Heart left ventricle (tissue), 13 donors: ENCODE data around the gene LYRM4.

ENCODE experiments used
- CTCF ChIP-seq, 12 donors: fragments of 200-600 bp; sonication (generic) in 4 of 12; IDR thresholded peaks; one replicate each; pipeline versions ENCODE4 v1.5.0 to v1.8.0; 2018 to 2022; ENCODE audit warnings: antibody characterized with exemption in 12 of 12, mild to moderate bottlenecking in 5 of 12
- POLR2A ChIP-seq, 2 donors: fragments of 450-650 bp; IDR thresholded peaks; one replicate each; pipeline ENCODE4 v1.6.1; 2017; ENCODE audit warnings: antibody characterized with exemption in 2 of 2, mild to moderate bottlenecking in 2 of 2, moderate library complexity in 2 of 2
- donor health status: ischemic (EF 13 %, LVEDD 7.1; RV severe dilation, severe dysfunction).
- donor health status: DM: no; HTN: yes; CAD: no.
- donor health status: DM: no; HTN: no; CAD: no.
- donor health status: ischemic (EF 25% LVEDD 6.9; RV normal size, moderate dysfunction).
- donor health status: ischemic (EF 25% LVEDD 5.7; RV mildly dilated, moderate dysfunction).
- donor health status: ischemic (EF 35%, LVEDD 5.7; RV mildly dilated, moderate dysfunction).
- donor health status: nonischemic (EF 11% LVEDD 7.7; RV severe dilation, severe dysfunction).
- donor health status: DM: yes; HTN: yes; CAD: no.
- donor health status: PGD.
- donor health status: ischemic (EF 29% LVEDD 5.4; RV normal size, mild dysfunction).
- donor health status: nonischemic (EF 23%, LVEDD 6.1; RV moderate dilation, normal function).

GRCh38 chr6:5098501-5099270 lies 162.1 kb downstream of the LYRM4 start:
- TF ChIP-seq CTCF (IDR thresholded peaks at IDR 0.05) = no peak
- TF ChIP-seq POLR2A (IDR thresholded peaks at IDR 0.05) = no peak
